Measurements from ENCODE around the gene ANXA4.

DNA sequence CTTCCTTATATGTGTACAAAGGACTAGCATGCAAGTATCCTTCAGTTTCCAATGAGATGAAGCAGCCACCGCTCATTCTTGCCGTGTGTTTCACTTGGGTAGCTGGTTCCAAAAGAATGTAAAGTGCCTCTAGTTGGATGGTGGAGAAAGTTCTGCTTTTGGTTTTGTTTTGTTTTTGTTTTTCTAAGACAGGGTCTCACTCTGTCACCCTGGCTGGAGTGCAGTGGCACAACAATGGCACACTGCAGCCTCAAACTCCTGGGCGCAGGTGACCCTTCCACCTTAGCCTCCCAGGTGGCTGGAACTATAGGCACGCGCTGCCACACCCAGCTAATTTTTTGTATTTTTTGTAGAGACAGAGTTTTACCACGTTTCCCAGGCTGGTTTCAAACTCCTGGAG lies 8.3 kb downstream of the ANXA4 start:
- no peak for TF ChIP-seq SPI1 (IDR thresholded peaks at IDR 0.05; ENCODE audit: low read depth, low read length)
- no peak for TF ChIP-seq POLR2AphosphoS5 (IDR thresholded peaks at IDR 0.05; ENCODE audit: low read depth, low read length)
- no peak for TF ChIP-seq TAF1 (IDR thresholded peaks at IDR 0.05; ENCODE audit: low read depth, low read length)
- TF ChIP-seq POLR2A (IDR thresholded peaks at IDR 0.05; ENCODE audit: low read depth, low read length): no peak
- no peak for TF ChIP-seq POU2F2 (IDR thresholded peaks at IDR 0.05; ENCODE audit: low read depth, low read length)
